OCI-LY3 (cell line): ENCODE results near the gene SERPINB5.

ENCODE experiments used
- H2AFZ ChIP-seq: fragments of 200-600, 300-600 bp; shearing (Covaris generic); 2 replicates; pipeline ENCODE4 v1.6.0; 2014; ENCODE audit warnings: antibody characterized with exemption, low read depth, low read length
- H3K27ac ChIP-seq: fragments of 200-600, 300-600 bp; sonication (generic); 2 replicates; pipeline ENCODE4 v1.5.1; 2014; ENCODE audit warnings: mild to moderate bottlenecking, low read length, moderate library complexity, mixed read lengths
- H3K27me3 ChIP-seq: fragments of 200-600, 300-600 bp; sonication (generic); 2 replicates; pipeline ENCODE4 v1.6.1; 2014; ENCODE audit warnings: low read depth, low read length, mixed read lengths
- H3K36me3 ChIP-seq: fragments of 200-600, 300-600 bp; sonication (generic); replicated peaks from 2 replicates; pipeline ENCODE3; 2014; ENCODE audit warnings: low read depth, low read length, mixed read lengths
- H3K4me1 ChIP-seq: fragments of 300-600, 200-600 bp; sonication (generic); 2 replicates; pipeline ENCODE4 v1.6.1; 2014; ENCODE audit warnings: low read length, mixed read lengths
- H3K4me2 ChIP-seq: fragments of 200-600, 300-600 bp; sonication (generic); 2 replicates; pipeline ENCODE4 v1.6.1; 2014; ENCODE audit warnings: low read length, mixed read lengths
- H3K4me3 ChIP-seq: fragments of 300-600, 200-600 bp; sonication (generic); 2 replicates; pipeline ENCODE4 v1.5.1; 2014; ENCODE audit warnings: antibody characterized with exemption, mild to moderate bottlenecking, low read length, moderate library complexity
- H3K79me2 ChIP-seq: fragments of 300-600, 200-600 bp; shearing (Covaris generic); 2 replicates; pipeline ENCODE4 v1.6.1; 2014; ENCODE audit warnings: mild to moderate bottlenecking, low read length, mixed read lengths
- H3K9ac ChIP-seq: fragments of 300-600, 200-600 bp; shearing (Covaris generic); 2 replicates; pipeline ENCODE4 v1.6.0; 2014; ENCODE audit warnings: mild to moderate bottlenecking, low read length, moderate library complexity
- H3K9me3 ChIP-seq: fragments of 200-600, 300-600 bp; shearing (Covaris generic); 2 replicates; pipeline ENCODE4 v1.6.1; 2014; ENCODE audit warnings: low read length, mixed read lengths; ENCODE audit not compliant: insufficient read depth
- H4K20me1 ChIP-seq: fragments of 200-600, 300-600 bp; sonication (generic); 2 replicates; pipeline ENCODE4 v1.6.1; 2016; ENCODE audit warnings: low read length, mixed read lengths; ENCODE audit not compliant: insufficient read depth
- EZH2phosphoT487 ChIP-seq: fragments of 200-600 bp; shearing (Covaris generic); IDR thresholded peaks from 2 replicates; pipeline ENCODE4 v1.6.1; 2018; ENCODE audit warnings: antibody characterized with exemption, mixed run types, low read depth
- TF ChIP-seq, protein P1 (sequence below): fragments of 200-600, 300-600 bp; sonication (generic); IDR thresholded peaks from 2 replicates; pipeline ENCODE4 v1.5.1; 2014; ENCODE audit warnings: antibody characterized with exemption, low read length, low read depth

The SERPINB5 gene

DNA sequence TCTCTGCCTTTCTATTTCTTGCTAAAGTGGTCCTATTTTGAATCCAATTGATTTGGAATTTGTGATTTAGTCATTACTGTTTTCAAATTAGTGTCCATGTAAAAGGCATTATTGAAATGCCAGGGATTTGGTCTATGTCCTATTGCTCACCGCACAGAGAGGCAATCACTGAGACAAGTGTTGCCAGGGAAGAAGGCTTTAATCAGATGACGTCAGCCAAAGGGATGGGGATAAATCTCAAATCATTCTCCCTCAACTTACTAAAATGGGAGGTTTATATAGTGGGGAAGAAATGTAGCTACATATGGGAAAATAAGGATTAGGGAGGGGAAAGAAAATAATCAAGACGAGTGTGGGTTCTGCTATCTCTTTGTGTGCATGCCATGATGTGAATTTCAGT, 75.0 kb downstream of the SERPINB5 start:
- H3K36me3 ChIP-seq, result no peaks in the 10 kb centered on the region
- H3K4me3 ChIP-seq, result no peak overlapping the region
- no peaks in the 10 kb centered on the region for H4K20me1 ChIP-seq
- no peaks in the 10 kb centered on the region for H3K79me2 ChIP-seq
- H3K27ac ChIP-seq, result no peak overlapping the region
- H3K9me3 ChIP-seq, result no peaks in the 10 kb centered on the region
- H3K9ac ChIP-seq, result no peak overlapping the region
- H2AFZ ChIP-seq, result no peak overlapping the region
- no peak overlapping the region for H3K4me2 ChIP-seq
- H3K27me3 ChIP-seq, result no peaks in the 10 kb centered on the region; the same call in 1 of the 2 replicates
- no peak for TF ChIP-seq EZH2phosphoT487
- TF ChIP-seq, protein P1, sequence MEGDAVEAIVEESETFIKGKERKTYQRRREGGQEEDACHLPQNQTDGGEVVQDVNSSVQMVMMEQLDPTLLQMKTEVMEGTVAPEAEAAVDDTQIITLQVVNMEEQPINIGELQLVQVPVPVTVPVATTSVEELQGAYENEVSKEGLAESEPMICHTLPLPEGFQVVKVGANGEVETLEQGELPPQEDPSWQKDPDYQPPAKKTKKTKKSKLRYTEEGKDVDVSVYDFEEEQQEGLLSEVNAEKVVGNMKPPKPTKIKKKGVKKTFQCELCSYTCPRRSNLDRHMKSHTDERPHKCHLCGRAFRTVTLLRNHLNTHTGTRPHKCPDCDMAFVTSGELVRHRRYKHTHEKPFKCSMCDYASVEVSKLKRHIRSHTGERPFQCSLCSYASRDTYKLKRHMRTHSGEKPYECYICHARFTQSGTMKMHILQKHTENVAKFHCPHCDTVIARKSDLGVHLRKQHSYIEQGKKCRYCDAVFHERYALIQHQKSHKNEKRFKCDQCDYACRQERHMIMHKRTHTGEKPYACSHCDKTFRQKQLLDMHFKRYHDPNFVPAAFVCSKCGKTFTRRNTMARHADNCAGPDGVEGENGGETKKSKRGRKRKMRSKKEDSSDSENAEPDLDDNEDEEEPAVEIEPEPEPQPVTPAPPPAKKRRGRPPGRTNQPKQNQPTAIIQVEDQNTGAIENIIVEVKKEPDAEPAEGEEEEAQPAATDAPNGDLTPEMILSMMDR, result no peak
- H3K4me1 ChIP-seq, result no peaks in the 10 kb centered on the region

DNA sequence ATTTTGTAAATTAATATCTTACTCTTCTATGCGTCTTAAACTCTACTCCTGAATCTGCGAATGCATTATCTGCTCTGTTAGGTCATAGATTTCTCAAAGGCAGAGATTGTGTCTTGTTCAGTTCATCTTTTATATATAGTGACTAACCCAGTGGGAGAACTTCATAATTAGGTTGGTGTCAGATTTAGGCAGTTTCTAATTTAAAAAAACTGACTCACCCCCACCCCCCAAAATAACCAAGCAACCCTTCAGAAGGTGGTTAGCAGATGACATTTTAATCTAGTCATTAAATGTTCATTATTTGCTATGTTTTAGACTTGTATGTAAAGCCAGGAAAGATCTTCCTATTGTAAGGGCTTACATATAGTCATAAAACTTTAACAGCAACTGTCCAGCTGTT, 75.8 kb downstream of the SERPINB5 start:
- H3K4me2 ChIP-seq, result no peak overlapping the region
- H2AFZ ChIP-seq, result no peak overlapping the region
- H3K9me3 ChIP-seq, result no peaks in the 10 kb centered on the region
- H3K36me3 ChIP-seq, result no peaks in the 10 kb centered on the region
- no peaks in the 10 kb centered on the region for H3K4me1 ChIP-seq
- no peaks in the 10 kb centered on the region for H3K79me2 ChIP-seq
- H3K27ac ChIP-seq, result no peak overlapping the region
- H3K4me3 ChIP-seq, result no peak overlapping the region
- no peak overlapping the region for H3K9ac ChIP-seq
- no peaks in the 10 kb centered on the region; the same call in 1 of the 2 replicates for H3K27me3 ChIP-seq
- TF ChIP-seq, protein P1, result no peak
- TF ChIP-seq EZH2phosphoT487, result no peak
- H4K20me1 ChIP-seq, result no peaks in the 10 kb centered on the region

DNA sequence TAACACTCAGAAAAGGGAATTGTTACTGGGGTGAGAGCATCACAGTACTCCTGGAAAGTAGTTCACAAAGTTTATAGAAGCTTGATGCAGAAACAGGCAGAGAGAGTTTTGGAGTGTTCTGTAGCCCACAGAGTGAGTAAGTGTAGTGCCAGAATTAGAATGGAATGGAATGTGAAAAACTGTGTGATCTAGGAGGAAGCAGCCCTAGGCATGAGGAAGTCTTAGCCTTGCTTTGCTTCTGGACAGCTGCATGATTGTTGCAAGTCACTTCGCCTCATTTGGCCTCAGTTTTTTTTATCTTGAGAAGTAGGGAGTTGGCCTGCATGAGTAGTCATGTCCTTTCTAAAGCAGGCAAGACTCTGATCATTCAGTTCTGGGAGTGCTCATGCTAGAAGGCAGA, 76.3 kb downstream of the SERPINB5 start:
- TF ChIP-seq, protein P1, result no peak
- TF ChIP-seq EZH2phosphoT487, result no peak
- no peaks in the 10 kb centered on the region for H3K4me1 ChIP-seq
- H3K4me3 ChIP-seq, result no peak overlapping the region
- no peaks in the 10 kb centered on the region for H3K36me3 ChIP-seq
- no peaks in the 10 kb centered on the region for H3K79me2 ChIP-seq
- no peaks in the 10 kb centered on the region; the same call in 1 of the 2 replicates for H3K27me3 ChIP-seq
- no peaks in the 10 kb centered on the region for H4K20me1 ChIP-seq
- no peaks in the 10 kb centered on the region for H3K9me3 ChIP-seq
- no peak overlapping the region for H3K27ac ChIP-seq
- H3K9ac ChIP-seq, result no peak overlapping the region
- H3K4me2 ChIP-seq, result no peak overlapping the region
- no peak overlapping the region for H2AFZ ChIP-seq
